ENCODE data around the gene SPTB. TPM values are rescaled to one million over a fixed set of nuclear protein-coding genes. Genes with fewer than 3 reads are reported as not detected.

SPTB gene
- total and polyA plus RNA-seq, 2 experiments from 2014 or later, result 1.1 to 1.7 TPM

GRCh38 chr14:64752909-64753308, 126.8 kb downstream of the SPTB start:
- Histone ChIP-seq H3K9me2 (replicated peaks; ENCODE audit: insufficient read depth) (no peaks in the 10 kb centered on the region), H3K4me3 (no peak overlapping the region), H3K27ac (no peak overlapping the region), H2AFZ (no peak overlapping the region), H3K4me1 (ENCODE audit: insufficient read depth) (peaks cover 19% of the 10 kb centered on the region), H3K4me2 (no peak overlapping the region), H3K9me3 (ENCODE audit: low read depth) (no peaks in the 10 kb centered on the region), H4K20me1 (ENCODE audit: insufficient read depth, poor library complexity, severe bottlenecking) (no peaks in the 10 kb centered on the region), H3K27me3 (no peaks in the 10 kb centered on the region), H3K79me2 (no peaks in the 10 kb centered on the region), H3K36me3 (replicated peaks; ENCODE audit: insufficient read depth, low read depth) (no peaks in the 10 kb centered on the region)
- 98% methylated on average over 6 of the region's 6 CpGs for WGBS (ENCODE audit: low lambda C conversion rate, missing lambda C conversion rate)
- no peak for DNase-seq (ENCODE audit: low spot score)
- TF ChIP-seq EZH2phosphoT487 (IDR thresholded peaks at IDR 0.05; ENCODE audit: low read depth, severe bottlenecking, unreplicated experiment) (no peak), CTCF (IDR thresholded peaks at IDR 0.05; ENCODE audit: poor library complexity) (no peak), EZH2 (IDR thresholded peaks at IDR 0.05; ENCODE audit: borderline replicate concordance) (no peak)

DNA sequence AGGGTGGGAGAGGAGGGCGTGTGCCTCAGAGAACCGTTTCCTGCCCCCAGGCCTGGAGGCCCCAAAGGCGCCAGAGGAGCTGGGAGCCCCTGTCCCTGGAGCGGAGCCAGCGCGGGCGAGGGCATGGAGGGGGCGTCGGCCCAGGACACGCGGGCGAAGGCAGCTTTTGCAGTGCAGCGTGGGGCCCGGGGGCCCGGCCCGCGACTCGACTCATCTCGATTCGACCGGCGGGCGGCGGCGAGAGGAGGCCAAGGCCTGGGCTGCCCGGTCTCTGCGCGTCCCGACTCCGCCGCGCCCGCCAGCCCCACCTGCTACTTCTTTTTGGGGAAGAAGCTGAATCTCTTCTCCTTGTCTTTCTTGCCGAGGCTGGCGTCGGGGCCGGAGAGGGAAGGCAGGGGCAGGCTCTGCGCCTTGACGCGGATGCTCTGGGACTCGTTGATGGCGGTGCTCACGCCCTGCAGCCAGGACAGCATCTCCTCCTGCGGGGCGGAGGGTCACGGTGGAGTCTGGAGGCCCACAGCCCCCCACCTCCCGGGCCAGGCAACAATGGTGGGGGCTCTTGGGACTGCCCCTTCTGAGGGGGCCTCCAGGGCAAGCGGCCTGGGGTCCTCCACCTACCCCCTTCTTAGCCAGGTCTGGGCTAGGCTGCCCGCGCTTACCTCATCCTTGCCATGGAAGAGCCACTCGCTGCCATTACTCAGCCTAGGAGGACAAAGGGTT, 130.6 kb downstream of the SPTB start:
- Histone ChIP-seq H3K36me3 (replicated peaks; ENCODE audit: insufficient read depth, low read depth) (no peaks in the 10 kb centered on the region), H2AFZ (no peak overlapping the region), H3K4me3 (no peak overlapping the region), H3K9me3 (ENCODE audit: low read depth) (no peaks in the 10 kb centered on the region), H3K27ac (no peak overlapping the region), H3K27me3 (no peaks in the 10 kb centered on the region), H3K4me2 (no peak overlapping the region), H3K79me2 (no peaks in the 10 kb centered on the region), H3K9me2 (replicated peaks; ENCODE audit: insufficient read depth) (no peaks in the 10 kb centered on the region), H4K20me1 (ENCODE audit: insufficient read depth, poor library complexity, severe bottlenecking) (no peaks in the 10 kb centered on the region), H3K4me1 (ENCODE audit: insufficient read depth) (peaks cover 3% of the 10 kb centered on the region)
- no peak for DNase-seq (ENCODE audit: low spot score)
- TF ChIP-seq CTCF (IDR thresholded peaks at IDR 0.05; ENCODE audit: poor library complexity) (no peak), EZH2phosphoT487 (IDR thresholded peaks at IDR 0.05; ENCODE audit: low read depth, severe bottlenecking, unreplicated experiment) (no peak), EZH2 (IDR thresholded peaks at IDR 0.05; ENCODE audit: borderline replicate concordance) (no peak)
- 97% methylated on average over 47 of the region's 51 CpGs for WGBS (ENCODE audit: low lambda C conversion rate, missing lambda C conversion rate)

- Histone ChIP-seq H3K27ac (no peak overlapping the region), H3K4me2 (no peak overlapping the region), H3K4me1 (ENCODE audit: insufficient read depth) (peaks cover 3% of the 10 kb centered on the region), H3K79me2 (no peaks in the 10 kb centered on the region), H3K27me3 (no peaks in the 10 kb centered on the region), H3K36me3 (replicated peaks; ENCODE audit: insufficient read depth, low read depth) (no peaks in the 10 kb centered on the region), H3K9me2 (replicated peaks; ENCODE audit: insufficient read depth) (no peaks in the 10 kb centered on the region), H3K4me3 (no peak overlapping the region), H4K20me1 (ENCODE audit: insufficient read depth, poor library complexity, severe bottlenecking) (no peaks in the 10 kb centered on the region), H2AFZ (no peak overlapping the region), H3K9me3 (ENCODE audit: low read depth) (no peaks in the 10 kb centered on the region)
- TF ChIP-seq EZH2phosphoT487 (IDR thresholded peaks at IDR 0.05; ENCODE audit: low read depth, severe bottlenecking, unreplicated experiment) (no peak), CTCF (IDR thresholded peaks at IDR 0.05; ENCODE audit: poor library complexity) (no peak), EZH2 (IDR thresholded peaks at IDR 0.05; ENCODE audit: borderline replicate concordance) (no peak)
- no peak for DNase-seq (ENCODE audit: low spot score)
- WGBS (ENCODE audit: low lambda C conversion rate, missing lambda C conversion rate), result 95% methylated on average over 6 of the region's 6 CpGs
These were observed 131.2 kb downstream of the SPTB start for GRCh38 chr14:64748521-64748920.

All from hepatocyte (in vitro differentiated cells).